Thoracic aorta (tissue), 2 donors: Measurements from ENCODE around the gene METTL13. TPM values are rescaled to one million over a fixed set of nuclear protein-coding genes. Genes with fewer than 3 reads are reported as not detected.
A peak's percentile ranks its signal among the peaks of the same experiment; 100 is the strongest.

Experiments
- ATAC-seq: fragments of 150-250 bp; one replicate; pipeline ENCODE4 v1.8.0; 2017; ENCODE audit warnings: low read depth; ENCODE audit not compliant: insufficient number of reproducible peaks, low FRiP score
- DNase-seq: peaks from one replicate; pipeline ENCODE4 v3.0.0-alpha.2; 2020; ENCODE audit warnings: low spot score
- H3K27ac ChIP-seq, 2 donors: fragments of 200-600 bp; sonication (generic); 1 replicate in 1 of 2; 2 replicates in 1 of 2; pipeline ENCODE4 v1.5.1; 2016; ENCODE audit warnings: mild to moderate bottlenecking in 2 of 2, moderate library complexity in 2 of 2
- H3K27me3 ChIP-seq: fragments of 200-600 bp; sonication (generic); replicated peaks from 2 replicates; pipeline ENCODE4 v1.6.0; 2016; ENCODE audit warnings: mild to moderate bottlenecking; ENCODE audit not compliant: insufficient read depth
- H3K36me3 ChIP-seq: fragments of 200-600 bp; sonication (generic); one replicate; pipeline ENCODE4 v1.5.1; 2016
- H3K4me1 ChIP-seq, 2 donors: fragments of 200-600 bp; sonication (generic); 1 replicate in 1 of 2; 2 replicates in 1 of 2; pipeline versions ENCODE4 v1.5.1 to v1.6.0; 2016; ENCODE audit warnings: low read depth in 2 of 2, mild to moderate bottlenecking in 1 of 2; ENCODE audit not compliant: control insufficient read depth in 1 of 2
- H3K4me3 ChIP-seq: fragments of 200-600 bp; sonication (generic); 2 replicates; pipeline ENCODE4 v1.5.1; 2016; ENCODE audit warnings: mild to moderate bottlenecking
- H3K9me3 ChIP-seq: fragments of 200-600 bp; sonication (generic); 2 replicates; pipeline ENCODE4 v1.5.1; 2016
- CTCF ChIP-seq: fragments of 200-600 bp; sonication (generic); IDR thresholded peaks from one replicate; pipeline ENCODE4 v1.5.1; 2019; ENCODE audit warnings: antibody characterized with exemption
- total RNA-seq, 2 donors: library from RNA; depleted of rRNA; stranded (reverse); fragments of >200 nt; gene quantifications; one replicate each; pipeline versions ENCODE4 v1.1.0 to v1.2.3, GENCODE V29; 2016

METTL13 gene
- total RNA-seq, 2 donors from 2014 or later: 15.7 to 24.8 TPM

GRCh38 chr1:171803461-171804022 lies 22.1 kb downstream of the METTL13 start:
- Histone ChIP-seq H3K36me3 (no peaks in the 10 kb centered on the region), H3K4me1 (peaks cover 0 to 4% of the 10 kb centered on the region in 2 donors), H3K27me3 (no peaks in the 10 kb centered on the region), H3K9me3 (no peaks in the 10 kb centered on the region), H3K4me3 (no peak overlapping the region), H3K27ac (no peak overlapping the region)
- DNase-seq (no peak), ATAC-seq (no peak)
- no peak for TF ChIP-seq CTCF

GRCh38 chr1:171805395-171806115 lies 24.1 kb downstream of the METTL13 start:
- Histone ChIP-seq H3K4me1 (peaks cover 0 to 4% of the 10 kb centered on the region in 2 donors), H3K9me3 (no peaks in the 10 kb centered on the region), H3K27me3 (no peaks in the 10 kb centered on the region), H3K36me3 (no peaks in the 10 kb centered on the region), H3K27ac (peak overlapping the region in 1 of 2 donors; percentile 12), H3K4me3 (peak overlapping the region; percentile 59)
- DNase-seq: no peak
- no peak for TF ChIP-seq CTCF
- ATAC-seq: no peak

- Histone ChIP-seq H3K36me3 (no peaks in the 10 kb centered on the region), H3K27ac (no peak overlapping the region), H3K4me1 (peaks cover 0 to 4% of the 10 kb centered on the region in 2 donors), H3K9me3 (no peaks in the 10 kb centered on the region), H3K27me3 (no peaks in the 10 kb centered on the region), H3K4me3 (no peak overlapping the region)
- ATAC-seq (no peak), DNase-seq (no peak)
- TF ChIP-seq CTCF: no peak
Measured at GRCh38 chr1:171807556-171807955, 26.1 kb downstream of the METTL13 start.

- no peak for TF ChIP-seq CTCF
- peaks cover 0 to 4% of the 10 kb centered on the region in 2 donors for H3K4me1 ChIP-seq
- H3K4me3 ChIP-seq: no peak overlapping the region
- H3K27ac ChIP-seq: no peak overlapping the region
- no peak for DNase-seq
- no peaks in the 10 kb centered on the region for H3K27me3 ChIP-seq
- H3K9me3 ChIP-seq: no peaks in the 10 kb centered on the region
- H3K36me3 ChIP-seq: no peaks in the 10 kb centered on the region
- no peak for ATAC-seq
Measured at GRCh38 chr1:171809834-171810233, 28.4 kb downstream of the METTL13 start.

- Histone ChIP-seq H3K27me3 (no peaks in the 10 kb centered on the region), H3K9me3 (no peaks in the 10 kb centered on the region), H3K4me3 (no peak overlapping the region), H3K36me3 (no peaks in the 10 kb centered on the region), H3K4me1 (peaks cover 0 to under 1% of the 10 kb centered on the region in 2 donors), H3K27ac (no peak overlapping the region)
- no peak for TF ChIP-seq CTCF
- ATAC-seq: no peak
- DNase-seq: no peak
Measured at GRCh38 chr1:171811672-171812071, 30.2 kb downstream of the METTL13 start.
